GM23248 (cell line): ENCODE measurements around the gene HAPLN1.

Experiments
- EZH2 ChIP-seq: fragments of 200-600 bp; sonication (generic); IDR thresholded peaks from 2 replicates; pipeline ENCODE4 v1.6.1; 2018; ENCODE audit warnings: antibody characterized with exemption, mild to moderate bottlenecking; ENCODE audit not compliant: insufficient read depth, poor library complexity, severe bottlenecking
- EZH2phosphoT487 ChIP-seq: fragments of 200-600 bp; sonication (generic); IDR thresholded peaks from 2 replicates; pipeline ENCODE4 v1.6.1; 2018; ENCODE audit warnings: antibody characterized with exemption, moderate library complexity, mild to moderate bottlenecking, low read depth; ENCODE audit not compliant: insufficient read depth

DNA sequence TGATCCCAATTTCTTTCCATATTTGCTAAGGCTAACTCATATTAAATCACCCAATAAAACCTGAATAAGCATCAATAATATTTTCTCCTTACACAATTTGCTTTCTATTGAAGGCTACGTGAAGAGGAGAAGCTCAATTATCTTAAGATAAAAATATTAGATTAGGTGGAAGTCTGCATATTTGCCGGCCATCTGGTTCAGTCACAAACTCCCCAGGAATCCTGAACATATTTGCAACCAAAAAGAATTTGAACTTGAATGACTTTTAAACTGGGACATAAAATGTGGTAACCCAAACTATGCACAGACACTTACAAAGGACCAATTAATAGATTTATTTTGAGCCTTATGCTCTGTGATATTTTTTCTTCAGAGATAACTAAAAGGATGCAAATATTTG lies 92.3 kb downstream of the HAPLN1 start:
- TF ChIP-seq EZH2 = no peak
- no peak for TF ChIP-seq EZH2phosphoT487
